GM10266 (cell line): ENCODE results near the gene NSMF.

Source experiments
- DNase-seq: peaks from one replicate; pipeline ENCODE4 v3.0.0; 2012; ENCODE audit errors: extremely low spot score
- TF ChIP-seq, protein P1 (sequence below): IDR thresholded peaks from 2 replicates; pipeline ENCODE4 v1.5.1; 2012; ENCODE audit warnings: mild to moderate bottlenecking, low read depth; ENCODE audit not compliant: control insufficient read depth, insufficient read depth; ENCODE audit errors: missing control alignments

Gene NSMF

DNA sequence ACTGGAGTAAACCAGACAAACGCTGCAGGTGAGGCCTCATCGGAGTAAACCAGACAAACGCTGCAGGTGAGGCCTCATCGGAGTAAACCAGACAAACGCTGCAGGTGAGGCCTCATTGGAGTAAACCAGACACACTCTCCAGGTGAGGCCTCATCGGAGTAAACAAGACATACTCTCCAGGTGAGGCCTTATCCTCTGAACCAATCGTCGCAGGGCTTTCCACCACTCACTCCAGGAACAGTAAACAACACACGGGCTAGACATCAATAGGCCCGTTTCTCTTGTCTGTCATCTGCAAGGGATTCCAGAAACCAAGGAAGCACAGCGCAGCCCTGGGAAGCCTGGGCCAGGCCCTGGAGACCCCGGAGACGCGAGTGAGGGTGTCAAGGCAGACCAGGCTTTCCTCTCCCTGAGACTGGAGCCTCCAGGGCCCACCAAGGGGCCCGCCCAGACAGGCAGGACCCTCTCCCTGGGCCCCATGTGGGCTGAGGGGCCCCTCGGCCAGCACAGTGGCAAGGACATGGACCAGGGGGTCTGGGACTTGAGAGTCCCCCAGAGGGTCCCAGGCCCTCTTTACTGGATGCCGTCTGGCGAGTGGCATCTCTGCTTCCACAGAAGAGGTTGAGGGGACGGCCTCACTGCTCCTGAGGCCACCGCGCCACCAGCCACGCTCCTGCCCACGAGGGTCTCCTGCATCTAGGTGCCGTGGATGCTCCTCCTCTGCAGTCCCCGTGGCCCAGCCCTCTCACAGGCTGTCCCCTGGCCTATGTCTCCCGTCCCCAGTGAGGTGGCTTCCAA, 26.4 kb upstream of the NSMF start:
- TF ChIP-seq, protein P1, sequence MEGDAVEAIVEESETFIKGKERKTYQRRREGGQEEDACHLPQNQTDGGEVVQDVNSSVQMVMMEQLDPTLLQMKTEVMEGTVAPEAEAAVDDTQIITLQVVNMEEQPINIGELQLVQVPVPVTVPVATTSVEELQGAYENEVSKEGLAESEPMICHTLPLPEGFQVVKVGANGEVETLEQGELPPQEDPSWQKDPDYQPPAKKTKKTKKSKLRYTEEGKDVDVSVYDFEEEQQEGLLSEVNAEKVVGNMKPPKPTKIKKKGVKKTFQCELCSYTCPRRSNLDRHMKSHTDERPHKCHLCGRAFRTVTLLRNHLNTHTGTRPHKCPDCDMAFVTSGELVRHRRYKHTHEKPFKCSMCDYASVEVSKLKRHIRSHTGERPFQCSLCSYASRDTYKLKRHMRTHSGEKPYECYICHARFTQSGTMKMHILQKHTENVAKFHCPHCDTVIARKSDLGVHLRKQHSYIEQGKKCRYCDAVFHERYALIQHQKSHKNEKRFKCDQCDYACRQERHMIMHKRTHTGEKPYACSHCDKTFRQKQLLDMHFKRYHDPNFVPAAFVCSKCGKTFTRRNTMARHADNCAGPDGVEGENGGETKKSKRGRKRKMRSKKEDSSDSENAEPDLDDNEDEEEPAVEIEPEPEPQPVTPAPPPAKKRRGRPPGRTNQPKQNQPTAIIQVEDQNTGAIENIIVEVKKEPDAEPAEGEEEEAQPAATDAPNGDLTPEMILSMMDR, result no peak
- DNase-seq, result no peak

DNA sequence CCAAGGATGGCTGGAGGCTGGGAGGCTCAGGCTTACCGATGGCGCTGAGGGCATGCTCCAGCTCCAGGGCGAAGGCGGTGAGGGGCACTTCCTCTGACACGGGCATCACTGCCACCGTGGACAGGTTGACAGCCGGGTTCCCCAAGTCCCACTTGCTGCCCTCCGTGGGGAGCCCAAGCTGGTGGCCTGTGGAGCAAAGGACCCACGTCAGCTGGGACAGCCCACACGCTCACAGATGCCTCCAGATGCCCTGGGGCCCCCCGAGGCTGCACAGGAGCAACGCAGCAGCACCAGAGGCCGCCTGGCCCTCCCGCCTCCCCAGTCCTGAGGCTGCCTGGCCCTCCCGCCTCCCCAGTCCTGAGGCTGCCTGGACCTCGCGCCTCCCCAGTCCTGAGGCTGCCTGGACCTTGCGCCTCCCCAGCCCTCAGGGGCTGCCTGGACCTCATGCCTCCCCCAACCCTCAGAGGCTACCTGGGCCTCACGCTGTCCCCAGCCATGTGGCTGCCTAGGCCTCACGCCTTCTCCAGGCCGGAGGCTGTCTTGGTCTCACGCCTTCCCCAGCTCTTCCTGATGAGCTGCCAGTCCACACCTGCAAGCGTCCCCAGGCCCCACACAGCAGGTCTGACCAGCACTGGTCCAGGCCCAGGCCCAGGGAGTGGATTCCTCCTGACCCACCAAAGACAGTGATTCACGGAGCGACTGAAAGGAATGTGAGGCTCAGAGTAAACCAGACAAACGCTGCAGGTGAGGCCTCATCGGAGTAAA, 25.6 kb upstream of the NSMF start:
- DNase-seq, result no peak
- TF ChIP-seq, protein P1, result no peak

DNA sequence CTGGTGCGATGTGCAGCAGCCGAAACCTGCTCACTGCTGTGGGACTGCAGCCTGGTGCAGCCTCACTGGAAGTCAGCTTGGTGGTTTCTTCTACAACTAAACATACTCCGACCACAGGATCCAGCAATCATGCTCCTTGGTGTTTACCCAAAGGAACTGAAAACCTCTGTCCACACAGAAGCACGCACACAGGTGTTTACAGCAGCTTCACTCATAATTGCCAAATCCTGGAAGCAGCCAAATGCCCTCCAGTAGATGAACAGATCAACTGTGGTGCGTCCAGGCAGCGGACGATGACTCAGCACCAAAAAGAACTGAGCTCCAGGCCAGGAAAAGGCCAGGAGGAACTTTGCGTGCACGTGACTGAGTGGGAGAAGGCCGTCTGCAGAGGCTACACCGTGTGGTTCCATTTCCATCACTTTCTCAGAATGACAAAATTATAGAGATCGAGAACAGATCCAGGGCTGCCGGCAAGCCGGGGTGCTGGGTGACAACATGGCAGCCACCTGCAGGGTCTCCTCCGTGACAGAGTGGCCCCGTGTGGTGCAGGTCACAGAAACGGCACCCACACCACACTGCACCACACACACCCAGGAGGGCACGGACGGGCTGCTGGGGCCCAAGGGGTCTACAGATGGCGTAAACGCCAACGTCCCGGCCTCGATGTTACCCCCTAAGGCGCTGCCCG, 23.1 kb upstream of the NSMF start:
- TF ChIP-seq, protein P1, result no peak
- DNase-seq, result no peak

DNA sequence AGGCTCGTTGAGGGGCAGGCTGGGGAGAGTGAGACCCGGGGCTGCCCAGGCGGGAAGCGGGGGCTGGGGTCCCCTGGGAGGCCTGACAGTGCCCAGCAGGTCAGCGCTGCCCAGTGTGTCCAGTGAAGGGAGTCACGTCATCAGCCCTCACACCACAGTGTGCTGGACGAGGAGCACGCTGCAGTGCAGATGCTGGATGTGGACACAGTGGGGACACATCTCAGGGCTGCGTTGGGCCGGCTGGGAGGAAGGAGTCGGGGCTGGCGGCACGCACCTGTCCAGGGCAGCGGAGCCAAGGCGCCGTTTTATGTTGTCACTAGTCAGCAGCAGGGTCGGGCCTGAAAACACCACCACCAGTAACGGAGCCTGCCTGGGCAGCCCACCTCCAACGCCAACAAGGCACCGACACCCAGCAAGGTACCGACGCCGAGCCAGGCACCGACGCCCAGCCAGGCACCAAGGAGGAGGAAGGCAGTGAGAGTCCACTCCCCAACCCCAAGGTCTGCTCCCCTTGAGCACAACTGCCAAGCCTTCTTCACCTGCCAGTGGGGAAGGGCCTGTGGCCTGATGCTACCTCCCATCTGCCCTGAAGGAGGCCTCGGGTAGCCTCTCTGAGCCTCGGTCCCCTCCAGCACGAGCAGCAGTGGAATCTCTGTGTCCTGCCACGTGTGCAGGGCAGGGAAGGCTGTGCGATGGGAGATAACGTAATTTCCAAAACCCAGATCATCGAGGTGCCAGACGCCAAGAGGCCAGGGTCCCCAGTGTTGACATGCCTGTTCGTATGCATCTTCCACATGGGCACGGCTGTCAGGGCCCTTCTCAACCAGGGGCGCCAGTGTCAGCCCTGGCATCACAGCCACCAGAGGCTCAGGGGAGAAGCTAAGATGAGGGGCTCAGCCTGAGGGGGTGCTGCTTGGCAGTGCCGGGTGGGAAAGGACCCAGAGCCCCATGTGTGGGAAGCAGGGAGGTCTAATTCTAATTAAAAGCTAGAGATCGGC, 21.9 kb upstream of the NSMF start:
- TF ChIP-seq, protein P1, result no peak
- DNase-seq, result no peak

DNA sequence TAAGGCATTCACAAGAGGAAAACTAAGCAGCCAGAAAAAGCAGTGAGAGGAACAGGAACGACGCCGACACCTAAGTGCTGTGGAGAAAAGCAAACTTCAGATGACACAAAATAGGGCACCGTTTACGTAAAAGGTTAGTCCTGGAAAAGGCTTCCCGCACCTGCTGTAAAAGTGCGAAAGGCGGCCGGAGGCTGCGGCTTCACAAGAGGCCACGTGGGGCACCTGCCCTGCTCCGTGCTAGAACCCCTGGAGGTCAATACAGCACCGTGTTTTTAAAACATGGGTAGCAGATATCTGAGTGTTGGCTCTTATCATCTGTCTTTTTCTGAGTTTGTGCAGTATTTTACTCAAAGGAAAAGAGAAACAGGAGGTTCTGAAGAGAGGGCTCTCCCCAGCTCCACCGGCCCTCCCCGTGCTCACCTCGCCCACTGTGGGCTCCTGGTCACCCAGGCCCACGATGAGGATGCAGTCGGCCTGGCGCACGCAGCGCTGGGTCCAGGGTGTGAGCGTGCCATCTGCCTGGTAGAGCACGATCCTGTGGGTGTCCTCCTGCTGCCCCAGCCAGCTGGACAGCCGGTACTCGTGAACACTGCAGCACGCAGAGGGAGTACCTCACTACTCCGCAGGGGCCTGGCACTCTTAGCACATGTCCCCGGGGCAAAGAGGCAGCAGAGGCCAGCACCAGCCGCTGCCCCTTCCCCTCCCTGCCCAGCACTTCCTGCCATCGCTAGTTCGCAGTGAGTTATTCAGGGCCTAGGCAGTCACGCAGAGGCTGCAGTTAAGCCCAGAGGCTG, 21.0 kb upstream of the NSMF start:
- no peak for DNase-seq
- TF ChIP-seq, protein P1, result no peak

DNA sequence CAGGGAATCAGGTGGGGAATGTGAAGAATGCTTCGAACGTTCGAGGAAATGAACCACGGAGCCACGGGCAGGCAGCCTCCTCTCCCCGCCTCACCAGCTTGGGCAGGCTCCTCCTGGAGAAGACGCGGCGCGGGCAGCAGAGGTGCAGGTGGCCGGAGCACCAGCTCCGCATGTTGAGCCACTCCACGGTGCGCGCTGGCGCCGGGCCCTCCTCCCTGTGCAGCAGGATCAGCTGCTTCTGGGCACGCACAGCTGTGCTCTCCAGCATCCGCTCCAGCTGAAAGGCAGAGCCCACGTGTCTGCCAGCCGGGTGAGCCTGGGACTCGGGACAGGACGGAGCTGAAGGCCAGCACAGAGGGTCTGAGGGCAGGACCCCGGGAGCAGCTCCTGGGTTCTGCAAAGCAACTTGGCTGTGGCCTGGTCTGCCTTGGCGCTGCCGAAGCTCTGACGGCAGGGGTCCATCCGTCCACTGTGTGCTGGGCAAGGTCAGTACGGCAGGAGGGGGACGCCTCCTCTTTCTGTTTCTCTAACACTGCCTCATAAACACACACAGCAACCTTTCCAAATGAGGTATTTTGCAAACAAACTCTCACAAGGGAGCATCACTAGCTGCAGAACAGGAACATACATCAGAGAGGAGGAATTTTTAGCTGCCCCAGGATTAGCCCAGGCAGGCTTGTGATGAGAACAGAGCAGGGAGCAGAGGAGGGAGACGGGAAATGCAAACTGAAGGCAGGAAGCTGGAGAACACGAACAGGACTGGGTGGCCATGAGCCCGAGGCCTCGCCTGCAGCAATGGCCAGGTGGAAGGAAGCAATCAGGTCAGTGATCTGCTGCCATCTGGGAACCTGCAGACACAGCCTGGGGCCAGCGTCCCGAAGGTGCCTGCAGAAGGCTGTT, 20.1 kb upstream of the NSMF start:
- DNase-seq, result no peak
- TF ChIP-seq, protein P1, result no peak
